Body of pancreas (tissue), 4 donors: ENCODE data around the gene NEU4.

Experiments used
- POLR2A ChIP-seq, 3 donors: fragments of 450-650 bp; IDR thresholded peaks; one replicate each; pipeline ENCODE4 v1.6.1; 2016; ENCODE audit warnings: antibody characterized with exemption in 3 of 3, mild to moderate bottlenecking in 2 of 3
- TF ChIP-seq, protein P1 (sequence below), 7 experiments: fragments of 450-650 bp in 4 of 7; fragments of 200-600 bp in 3 of 7; sonication (generic) in 3 of 7; IDR thresholded peaks; one replicate each; pipeline ENCODE4 v1.5.1; 2016 to 2019; ENCODE audit warnings: antibody characterized with exemption in 7 of 7

GRCh38 chr2:241795021-241795999 is 13.7 kb upstream of the NEU4 start:
- TF ChIP-seq, protein P1, sequence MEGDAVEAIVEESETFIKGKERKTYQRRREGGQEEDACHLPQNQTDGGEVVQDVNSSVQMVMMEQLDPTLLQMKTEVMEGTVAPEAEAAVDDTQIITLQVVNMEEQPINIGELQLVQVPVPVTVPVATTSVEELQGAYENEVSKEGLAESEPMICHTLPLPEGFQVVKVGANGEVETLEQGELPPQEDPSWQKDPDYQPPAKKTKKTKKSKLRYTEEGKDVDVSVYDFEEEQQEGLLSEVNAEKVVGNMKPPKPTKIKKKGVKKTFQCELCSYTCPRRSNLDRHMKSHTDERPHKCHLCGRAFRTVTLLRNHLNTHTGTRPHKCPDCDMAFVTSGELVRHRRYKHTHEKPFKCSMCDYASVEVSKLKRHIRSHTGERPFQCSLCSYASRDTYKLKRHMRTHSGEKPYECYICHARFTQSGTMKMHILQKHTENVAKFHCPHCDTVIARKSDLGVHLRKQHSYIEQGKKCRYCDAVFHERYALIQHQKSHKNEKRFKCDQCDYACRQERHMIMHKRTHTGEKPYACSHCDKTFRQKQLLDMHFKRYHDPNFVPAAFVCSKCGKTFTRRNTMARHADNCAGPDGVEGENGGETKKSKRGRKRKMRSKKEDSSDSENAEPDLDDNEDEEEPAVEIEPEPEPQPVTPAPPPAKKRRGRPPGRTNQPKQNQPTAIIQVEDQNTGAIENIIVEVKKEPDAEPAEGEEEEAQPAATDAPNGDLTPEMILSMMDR (IDR thresholded peaks at IDR 0.05): no peak
- TF ChIP-seq POLR2A (IDR thresholded peaks at IDR 0.05): no peak
